GM23338 (cell line): ENCODE data around the gene FNDC8.

Experiments
- CREB1 ChIP-seq: fragments of 250-450 bp; sonication (Bioruptor Pico); IDR thresholded peaks from 2 replicates; pipeline ENCODE4 v1.5.0; 2020; ENCODE audit warnings: low read depth, mild to moderate bottlenecking, moderate library complexity
- CTCF ChIP-seq, 2 experiments: fragments of 200-600 bp in 1 of 2; sonication (generic) in 1 of 2; conservative IDR thresholded peaks; 2 replicates each; pipeline versions ENCODE4 v1.5.1 to v1.6.1; 2016 to 2017; ENCODE audit warnings: antibody characterized with exemption in 2 of 2, low read depth in 2 of 2, mild to moderate bottlenecking in 2 of 2, moderate library complexity in 1 of 2
- EZH2 ChIP-seq: fragments of 200-600 bp; sonication (generic); IDR thresholded peaks from one replicate; pipeline ENCODE4 v1.8.0; 2017; ENCODE audit warnings: antibody characterized with exemption, mild to moderate bottlenecking, low read depth; ENCODE audit not compliant: unreplicated experiment
- EZH2phosphoT487 ChIP-seq: fragments of 200-600 bp; sonication (generic); IDR thresholded peaks from one replicate; pipeline ENCODE4 v1.8.1; 2018; ENCODE audit warnings: antibody characterized with exemption; ENCODE audit not compliant: unreplicated experiment
- JUNB ChIP-seq: IDR thresholded peaks from one replicate; pipeline ENCODE4 v1.6.1; 2016; ENCODE audit warnings: antibody characterized with exemption; ENCODE audit not compliant: unreplicated experiment
- POLR2AphosphoS5 ChIP-seq: IDR thresholded peaks from 2 replicates; pipeline ENCODE4 v1.6.1; 2016; ENCODE audit warnings: antibody characterized with exemption, low read depth
- REST ChIP-seq: IDR thresholded peaks from one replicate; pipeline ENCODE4 v1.6.1; 2018; ENCODE audit warnings: antibody characterized with exemption; ENCODE audit not compliant: unreplicated experiment
- STAT1 ChIP-seq: IDR thresholded peaks from one replicate; pipeline ENCODE4 v1.6.1; 2016; ENCODE audit warnings: antibody characterized with exemption; ENCODE audit not compliant: unreplicated experiment
- ZNF114 ChIP-seq: fragments of 250-450 bp; sonication (Bioruptor Pico); IDR thresholded peaks from 2 replicates; pipeline ENCODE4 v1.5.0; 2020; ENCODE audit warnings: mild to moderate bottlenecking, moderate library complexity

GRCh38 chr17:35094902-35095301 lies 26.5 kb upstream of the FNDC8 start:
- TF ChIP-seq EZH2: no peak
- TF ChIP-seq CTCF (conservative IDR thresholded peaks at IDR 0.05; ENCODE audit: low read depth in 2 of 2): no peak
- no peak for TF ChIP-seq POLR2AphosphoS5
- no peak for TF ChIP-seq EZH2phosphoT487
- TF ChIP-seq REST: no peak
- no peak for TF ChIP-seq CREB1
- TF ChIP-seq JUNB: no peak
- TF ChIP-seq ZNF114: no peak
- TF ChIP-seq STAT1: no peak
